ENCODE results near the gene COX11.

The COX11 gene

DNA sequence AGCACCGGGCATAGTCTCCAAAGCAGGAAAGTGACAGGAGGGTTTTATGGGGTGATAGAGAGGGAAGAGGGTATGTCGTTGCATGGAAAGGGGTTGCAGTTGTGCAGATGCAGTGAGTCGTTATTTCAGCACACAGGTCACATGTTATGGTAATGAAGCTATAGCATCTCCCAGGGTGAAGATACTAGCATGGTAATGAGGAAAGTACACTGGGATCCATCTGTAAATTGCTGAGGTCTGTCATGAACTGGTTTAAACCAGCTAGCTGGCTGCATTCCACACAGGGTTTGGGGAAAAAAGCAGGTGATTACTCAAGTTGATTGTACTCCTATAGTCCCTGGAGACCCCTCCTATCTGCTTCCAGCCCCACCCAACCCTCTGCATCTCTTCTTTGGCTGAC lies 11.7 kb downstream of the COX11 start:
- DNase-seq: no peak

DNA sequence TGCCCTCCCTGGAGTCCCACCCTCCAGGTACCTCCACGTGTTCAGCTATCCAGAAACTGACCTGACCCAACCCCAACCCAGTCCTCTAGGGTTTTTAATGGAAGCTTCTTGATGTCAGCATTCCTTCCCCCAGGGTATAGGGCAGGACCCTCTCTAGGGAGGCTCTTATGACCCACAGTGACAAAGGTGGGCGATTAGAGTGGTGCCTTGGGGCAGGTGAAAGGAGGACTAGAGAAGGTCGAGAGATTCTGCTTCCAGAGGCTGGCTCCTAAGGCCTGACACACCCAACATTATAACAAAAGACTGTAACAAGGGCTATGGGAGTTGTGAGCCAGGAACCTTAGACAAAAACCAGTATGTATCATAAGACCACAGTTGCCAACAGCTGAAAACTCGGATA lies 17.2 kb downstream of the COX11 start:
- DNase-seq: no peak

DNA sequence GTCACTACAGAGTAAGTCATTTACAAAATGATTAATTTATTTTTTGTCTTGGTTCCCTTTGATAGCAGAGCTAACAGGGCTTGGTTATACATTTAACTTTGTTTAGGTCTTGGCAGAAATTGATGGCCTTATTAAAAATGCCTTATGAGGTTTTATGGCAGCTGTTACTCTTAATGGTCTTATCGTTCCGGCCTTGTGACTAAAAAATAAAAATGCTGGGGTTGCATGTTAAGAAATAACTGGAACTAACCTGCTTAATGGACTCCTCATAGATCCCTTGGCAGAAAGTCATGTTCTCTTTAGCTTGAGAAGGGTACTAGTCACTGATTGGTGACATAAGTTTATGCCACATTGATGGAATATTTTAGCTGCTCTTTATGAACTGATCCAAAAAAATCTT lies 18.3 kb downstream of the COX11 start:
- DNase-seq: no peak

DNA sequence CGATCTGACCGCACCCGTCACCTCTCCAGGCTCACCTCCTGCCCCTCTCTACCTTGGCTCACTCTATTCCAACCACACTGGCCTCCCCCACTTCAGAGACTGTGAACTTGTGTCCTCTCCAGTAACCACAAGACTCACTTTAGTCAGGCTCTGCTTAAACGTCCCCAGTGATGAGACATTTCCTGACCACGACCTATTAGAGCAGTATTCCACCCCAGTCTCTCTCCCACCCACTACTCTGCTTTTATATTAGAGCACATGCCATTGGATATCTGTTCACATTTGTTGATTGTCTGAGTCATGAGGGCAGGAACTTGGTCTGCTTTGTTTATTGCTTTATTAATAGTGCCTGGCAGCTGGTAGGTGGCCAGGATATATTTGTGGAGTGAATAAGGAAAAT lies 20.1 kb downstream of the COX11 start:
- DNase-seq: no peak

DNA sequence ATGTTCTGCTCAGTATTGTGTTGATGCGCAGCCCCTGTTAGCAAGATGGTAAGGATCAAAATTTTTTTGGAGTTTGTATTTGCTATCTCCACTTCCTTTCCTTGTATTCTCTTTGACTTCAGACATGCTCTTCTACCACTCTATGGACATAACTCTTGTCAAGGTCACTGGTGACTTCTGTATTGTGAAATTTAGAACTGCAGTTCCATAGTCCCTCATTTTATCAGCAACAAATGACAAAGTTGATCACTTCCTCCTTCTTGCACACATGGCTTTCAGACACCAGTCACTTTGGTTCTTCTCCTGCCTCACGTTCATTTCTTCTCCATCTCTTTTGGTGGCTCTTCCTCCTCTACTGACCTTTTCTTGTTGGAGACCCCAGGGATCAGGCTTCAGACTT lies 21.1 kb downstream of the COX11 start:
- no peak for DNase-seq

DNA sequence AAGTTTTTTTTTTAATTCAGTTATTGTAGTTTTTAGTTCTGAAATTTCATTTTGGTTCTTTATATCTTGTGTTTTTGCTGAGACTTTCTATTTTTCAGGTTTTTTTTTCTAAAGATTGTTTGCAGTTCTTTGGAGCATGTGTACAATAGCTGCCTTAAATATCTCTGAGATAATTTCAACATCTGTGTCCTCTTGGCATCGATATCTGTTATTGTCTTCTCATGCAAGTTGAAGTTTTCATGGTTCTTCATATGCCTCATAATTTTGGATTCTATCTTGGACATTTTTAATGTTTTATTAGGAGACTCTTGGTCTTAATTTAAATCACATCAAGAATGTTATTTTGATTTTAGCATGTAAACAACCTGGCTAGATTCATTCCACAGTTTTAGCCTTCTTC lies 22.8 kb downstream of the COX11 start:
- no peak for DNase-seq

DNA sequence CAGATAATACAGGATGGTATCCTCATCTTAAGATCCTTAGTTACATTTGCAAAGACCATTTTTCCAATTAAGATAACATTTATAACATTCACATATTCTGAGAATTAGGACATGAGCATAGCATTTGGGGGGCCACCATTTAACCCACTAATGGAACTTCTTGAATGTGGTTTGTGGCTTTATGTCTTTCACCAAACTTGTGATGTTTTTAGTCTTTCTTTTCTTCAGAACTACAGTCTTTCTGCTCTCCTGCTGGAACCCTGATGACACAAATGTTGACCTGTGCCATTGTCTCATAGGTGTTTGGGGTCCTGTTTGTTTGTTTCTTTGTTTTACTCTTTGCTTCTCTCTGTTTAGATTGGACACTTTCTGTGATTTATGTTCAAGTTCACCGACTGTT lies 23.2 kb downstream of the COX11 start:
- DNase-seq: no peak

DNA sequence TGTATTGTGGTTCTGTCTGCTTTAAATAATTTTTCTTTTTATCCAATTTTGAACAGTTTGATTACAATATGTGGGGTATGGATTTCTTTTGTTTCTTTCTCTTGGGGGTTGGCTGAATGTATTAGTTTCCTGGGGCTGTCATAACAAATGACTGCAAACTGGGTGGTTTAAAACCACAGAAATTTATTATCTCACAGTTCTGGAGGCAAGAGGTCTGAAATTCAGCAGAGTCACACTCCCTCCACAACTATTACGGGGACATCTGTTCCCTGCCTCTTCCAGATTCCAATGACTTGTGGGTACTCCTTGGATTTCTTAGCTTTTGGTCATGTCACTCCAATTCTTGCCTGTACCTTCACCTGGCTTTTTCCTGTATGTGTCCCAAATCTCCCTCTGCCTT lies 23.7 kb downstream of the COX11 start:
- no peak for DNase-seq

DNA sequence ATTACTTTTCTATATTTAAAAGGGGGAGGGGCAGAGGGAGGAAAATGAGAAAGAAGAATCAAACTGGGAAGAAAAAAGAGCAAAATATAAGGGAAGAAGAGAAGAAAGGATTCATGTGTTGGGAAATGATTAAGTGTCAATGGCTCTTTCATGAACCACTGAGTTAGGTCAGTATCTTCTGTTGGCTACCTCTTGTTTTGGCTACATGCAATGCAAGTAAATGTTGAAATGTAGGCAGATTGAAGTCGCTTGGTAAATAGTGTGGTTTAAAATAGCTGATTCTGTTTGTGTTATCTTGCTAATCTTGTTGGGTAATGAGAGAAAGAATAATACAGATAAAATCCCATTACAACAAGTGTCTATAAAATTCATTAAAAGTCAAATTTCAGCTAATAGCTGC lies 27.2 kb downstream of the COX11 start:
- no peak for DNase-seq

DNA sequence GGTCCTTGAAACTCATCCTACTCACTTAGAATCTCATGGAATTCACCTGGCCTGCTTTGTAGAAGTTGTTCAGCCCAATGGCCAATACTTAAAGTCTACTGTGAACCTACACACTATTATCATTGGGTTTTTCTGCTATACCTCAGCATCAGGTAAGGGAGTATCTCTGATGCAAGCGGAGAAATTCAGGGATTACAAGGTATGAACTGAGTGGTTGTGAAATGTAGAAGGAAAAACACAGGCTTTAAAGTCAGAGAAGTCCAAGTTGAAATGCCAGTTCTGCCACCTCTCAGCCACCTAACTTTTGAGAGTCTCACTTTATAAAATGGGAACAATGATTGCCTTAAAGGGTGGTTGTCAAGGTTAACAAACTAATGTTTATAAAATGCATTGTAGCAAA lies 31.0 kb downstream of the COX11 start:
- no peak for DNase-seq

DNA sequence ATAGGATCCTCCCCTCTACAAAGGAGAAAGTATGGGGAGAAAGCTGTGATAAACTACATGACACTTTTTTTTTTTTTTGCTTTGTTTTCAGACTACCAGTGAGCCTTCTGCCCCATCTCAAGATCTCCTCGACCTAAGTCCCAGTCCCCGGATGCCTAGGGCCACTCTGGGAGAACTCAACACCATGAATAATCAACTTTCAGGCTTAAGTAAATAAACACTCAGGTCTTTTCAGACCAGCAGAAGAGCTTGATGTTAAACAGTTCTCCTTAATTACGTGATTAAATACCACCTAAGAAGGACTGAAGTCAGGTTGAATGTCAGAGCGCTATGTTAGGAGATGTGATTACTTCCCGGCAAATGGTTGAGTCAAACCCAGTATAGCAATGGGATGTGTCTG lies 31.4 kb downstream of the COX11 start:
- DNase-seq: no peak

DNA sequence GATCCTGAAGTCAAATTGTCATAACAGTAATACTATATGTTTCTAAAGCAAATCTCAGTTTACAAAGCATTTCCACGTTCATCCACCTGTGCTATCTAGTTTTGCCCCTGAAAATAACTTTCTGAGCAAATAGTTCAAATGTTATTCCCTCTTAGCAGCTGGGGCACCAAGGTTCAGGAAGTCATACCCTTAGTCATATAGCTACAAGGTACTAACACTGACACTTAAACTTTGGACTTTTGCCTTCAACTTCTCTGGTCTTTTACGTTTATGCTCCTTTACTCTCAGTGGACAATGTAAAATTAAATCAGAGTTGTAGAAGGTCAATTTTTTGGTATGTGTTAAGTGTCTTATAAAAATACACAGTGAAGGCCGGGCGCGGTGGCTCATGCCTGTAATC lies 33.0 kb downstream of the COX11 start:
- no peak for DNase-seq

DNA sequence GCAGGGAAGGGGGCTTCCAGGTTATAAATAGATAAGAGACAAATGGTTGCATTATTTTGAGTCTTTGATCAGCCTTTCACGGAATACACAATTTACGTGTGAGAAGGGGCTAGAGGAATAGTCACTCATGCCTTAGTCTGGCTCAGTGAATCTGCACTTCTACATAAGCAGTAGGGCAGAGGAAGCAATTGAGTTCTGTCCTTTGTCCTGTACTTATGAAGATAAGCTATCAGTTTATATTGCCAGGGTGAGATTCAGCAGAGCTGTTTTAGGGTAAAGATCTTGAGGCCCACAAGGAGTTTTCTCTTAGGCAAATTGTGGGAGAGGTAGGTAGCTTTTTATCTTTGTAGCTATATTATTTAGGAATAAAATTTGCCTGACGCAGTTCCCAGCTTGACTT lies 34.5 kb downstream of the COX11 start:
- DNase-seq: no peak

DNA sequence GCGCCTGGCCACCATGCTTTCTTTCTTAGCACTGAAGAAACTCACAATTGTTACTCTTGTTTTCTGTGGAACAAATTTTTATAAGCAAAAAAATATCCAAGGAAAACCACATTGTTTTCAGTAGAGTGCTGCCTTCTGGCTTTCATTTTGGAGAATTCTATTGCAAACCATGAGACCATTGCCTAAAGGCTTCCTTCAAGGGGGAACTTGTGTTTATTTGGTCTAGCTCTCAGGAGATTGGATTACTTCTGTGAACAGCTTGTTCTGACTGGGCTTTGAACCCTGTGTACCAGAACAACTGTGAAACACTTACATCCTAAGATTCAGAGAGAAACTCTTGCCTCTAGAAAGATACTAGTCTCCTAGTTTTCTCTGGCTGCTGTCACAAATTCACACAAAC lies 35.7 kb downstream of the COX11 start:
- DNase-seq: no peak

DNA sequence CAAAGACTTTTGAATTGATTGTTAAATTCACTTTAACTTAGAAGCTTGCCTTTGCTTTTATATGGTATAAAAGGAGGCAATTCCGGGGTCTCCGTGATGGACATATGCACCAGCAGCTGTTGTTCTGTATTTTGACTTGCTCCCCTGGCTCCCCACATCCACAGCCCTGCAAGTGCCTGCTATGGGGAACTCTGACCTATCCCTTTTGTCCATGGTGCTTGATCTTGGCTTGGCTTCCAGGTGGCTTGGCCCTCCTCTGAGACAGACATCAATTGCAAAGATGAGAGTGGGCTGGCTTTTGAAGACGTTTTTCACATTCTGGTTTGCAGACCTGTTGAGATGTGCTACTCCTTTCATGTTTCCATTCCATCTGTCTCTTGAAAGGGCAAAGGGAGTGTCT lies 40.9 kb downstream of the COX11 start:
- no peak for DNase-seq

DNA sequence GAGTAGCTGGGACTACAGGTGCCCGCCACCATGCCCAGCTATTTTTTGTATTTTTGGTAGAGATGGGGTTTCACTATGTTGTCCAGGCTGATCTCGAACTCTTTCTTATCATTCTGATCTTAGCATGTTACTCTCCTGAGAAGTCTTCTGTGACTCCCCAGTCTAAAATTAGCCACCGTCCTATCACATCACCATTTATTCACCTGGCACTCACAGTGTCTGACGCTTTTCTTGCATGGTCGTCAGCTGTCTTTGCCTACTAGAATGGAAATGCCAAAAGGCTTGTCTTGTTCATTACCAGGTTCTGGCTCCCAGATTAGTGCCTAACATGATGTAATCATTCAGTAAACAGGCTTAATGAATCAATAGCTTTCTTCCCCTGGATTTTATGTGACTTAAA lies 44.0 kb downstream of the COX11 start:
- DNase-seq: no peak

DNA sequence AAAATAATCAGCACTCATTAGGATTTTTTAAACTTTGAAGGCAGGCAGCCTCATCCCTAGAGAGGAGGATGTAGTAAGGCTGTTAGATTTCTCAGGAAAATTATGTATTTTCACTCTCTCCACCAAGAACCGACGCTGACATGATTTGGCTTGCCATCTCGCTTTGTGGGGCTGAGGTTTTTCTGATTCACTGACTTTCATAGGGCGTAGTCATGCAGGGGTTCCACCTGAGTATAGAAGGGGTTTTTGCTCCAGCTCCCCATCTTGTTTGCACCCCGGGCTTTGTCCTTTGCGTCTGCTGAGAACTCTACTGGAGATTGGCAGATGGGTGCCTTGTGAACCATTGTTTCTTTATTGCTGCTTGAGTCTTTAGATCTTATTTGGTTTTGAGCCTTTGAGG lies 47.6 kb downstream of the COX11 start:
- DNase-seq: no peak

DNA sequence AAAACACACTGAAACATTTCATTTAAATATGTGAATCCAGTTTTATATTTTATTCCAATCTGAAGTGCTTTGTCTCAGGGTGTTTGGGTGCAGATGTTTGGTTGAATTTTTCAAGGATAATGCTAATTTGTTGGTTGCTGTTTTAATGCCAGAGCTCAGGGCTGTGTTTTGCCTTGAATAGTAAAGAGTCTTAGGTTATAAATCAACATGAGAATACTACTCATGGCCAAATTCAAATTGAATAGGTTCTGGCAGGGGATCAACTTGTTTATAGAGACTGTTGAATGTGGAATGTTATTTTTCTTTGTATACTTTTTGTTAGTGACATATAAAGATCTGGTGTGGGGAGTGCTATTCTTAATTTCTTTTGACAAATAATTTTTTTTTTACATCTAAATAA lies 49.0 kb downstream of the COX11 start:
- no peak for DNase-seq

DNA sequence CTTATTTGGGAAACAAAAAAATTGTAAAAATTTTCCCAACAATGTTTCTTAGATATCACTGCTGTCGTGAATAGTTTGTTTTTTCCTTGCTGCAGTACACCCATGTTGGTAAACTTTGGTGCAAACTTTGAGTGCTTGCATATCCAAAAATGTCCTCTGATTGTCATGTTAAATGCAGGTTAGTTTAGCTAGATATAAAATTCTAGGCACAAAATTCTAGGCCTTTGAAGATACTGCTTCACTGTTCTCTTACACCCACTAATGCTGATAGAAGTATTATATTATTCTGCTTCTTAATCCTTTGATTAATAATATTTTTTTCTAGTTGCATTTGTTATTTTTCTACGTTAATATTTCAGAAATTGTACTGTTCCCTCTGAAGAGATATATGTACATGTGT lies 51.7 kb downstream of the COX11 start:
- no peak for DNase-seq

Data from hippocampal formation (tissue), 2 donors.